Central memory CD4-positive, alpha-beta T cell (primary cell): ENCODE results near the gene SLC25A5.

Source experiments
- DNase-seq: peaks from one replicate; pipeline ENCODE4 v3.0.0; 2022

Gene SLC25A5

GRCh38 chrX:119507206-119507605, 39.0 kb downstream of the SLC25A5 start:
- no peak for DNase-seq

- DNase-seq, result no peak
Observed at GRCh38 chrX:119512146-119512800, 44.0 kb downstream of the SLC25A5 start.

- peak; percentile 60 for DNase-seq
Observed at GRCh38 chrX:119516157-119516702, 48.0 kb downstream of the SLC25A5 start.

- no peak for DNase-seq
Observed at GRCh38 chrX:119518371-119518770, 50.1 kb downstream of the SLC25A5 start.
